NOMO-1 treated with DMSO at 0.1 percent for 48 hours (cell line): ENCODE results near the gene RCBTB2.
A peak's percentile ranks its signal among the peaks of the same experiment; 100 is the strongest.

Experiments
- DNase-seq: peaks from one replicate; lab custom pipeline; 2025; ENCODE audit not compliant: unreplicated experiment; lab: John Stamatoyannopoulos, UW

RCBTB2 gene

DNA sequence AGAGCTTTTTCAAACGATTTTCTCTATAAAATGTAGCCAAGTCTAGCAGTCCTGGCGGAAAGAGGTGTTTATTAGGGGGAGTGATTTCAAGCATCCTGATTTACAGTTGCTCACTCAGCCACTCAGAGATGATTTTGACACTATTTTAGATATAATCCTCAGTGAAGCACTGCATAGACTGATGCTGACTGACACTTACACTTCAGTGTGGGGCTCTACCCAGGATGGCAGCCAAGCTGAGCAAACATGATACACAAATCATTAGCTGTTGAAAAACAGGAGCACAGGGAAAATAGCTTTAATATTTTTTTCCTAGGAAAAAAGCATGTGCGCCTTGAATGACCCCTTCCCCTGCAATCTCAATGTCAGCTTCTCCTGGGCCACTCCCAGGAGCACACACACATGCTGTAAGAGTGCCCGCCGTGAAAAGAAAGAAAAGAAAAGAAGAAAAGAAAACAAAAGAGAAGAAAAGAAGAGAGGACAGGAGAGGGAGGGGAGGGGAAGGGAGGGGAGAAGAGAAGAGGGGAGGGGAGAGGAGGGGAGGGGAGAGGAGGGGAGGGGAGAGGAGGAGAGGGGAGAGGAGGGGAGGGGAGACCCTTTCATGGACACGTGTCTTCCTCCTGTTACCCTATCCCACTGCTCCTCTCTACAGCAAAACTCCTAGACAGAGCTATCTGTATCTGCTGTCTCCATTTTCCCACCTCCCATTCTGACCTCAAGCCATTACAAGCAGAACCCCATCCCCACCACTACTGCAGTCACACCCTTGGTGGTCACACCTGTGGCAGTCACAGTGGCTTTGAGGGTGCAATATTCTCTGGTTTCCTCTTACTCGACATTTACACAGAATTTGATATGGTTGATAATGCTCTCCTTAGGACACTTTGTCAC lies 36.4 kb downstream of the RCBTB2 start:
- DNase-seq = no peak

DNA sequence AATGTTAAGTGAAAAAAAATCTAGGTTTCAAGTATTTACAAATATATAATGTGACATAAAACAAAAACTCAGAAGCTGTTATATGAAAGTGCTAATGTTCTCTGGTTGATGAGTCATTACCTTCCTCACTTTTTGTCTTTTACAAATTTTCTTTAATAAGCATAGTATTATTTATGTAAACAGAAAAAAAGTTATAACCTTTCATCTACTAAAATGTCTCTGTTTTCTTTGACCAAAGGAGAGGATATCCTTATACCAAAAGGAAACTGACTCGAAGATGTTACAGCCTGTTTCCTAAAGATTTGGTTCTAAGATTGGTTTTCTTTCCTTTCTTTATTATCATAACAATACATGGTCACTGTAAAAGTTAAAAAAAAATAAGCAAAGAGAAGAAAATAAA lies 38.0 kb downstream of the RCBTB2 start:
- DNase-seq = no peak

DNA sequence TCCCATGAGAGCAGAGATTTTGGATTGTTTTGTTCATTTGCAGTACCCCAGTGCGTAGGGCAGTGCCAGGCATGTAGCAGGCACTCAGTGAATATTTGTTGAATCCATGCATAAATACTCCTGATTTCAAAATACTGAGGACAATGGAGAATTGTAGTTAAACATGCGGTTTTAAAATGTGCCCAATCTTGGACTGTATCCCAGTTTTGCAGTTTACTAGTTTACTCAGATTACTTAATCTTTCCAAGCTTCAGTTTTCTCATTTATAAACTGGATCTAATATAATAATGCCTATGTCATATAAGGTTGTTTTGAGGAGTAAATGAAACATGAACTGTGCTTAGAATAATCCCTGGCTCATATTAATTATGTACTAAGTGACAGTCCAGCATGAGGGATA lies 39.0 kb downstream of the RCBTB2 start:
- no peak for DNase-seq

DNA sequence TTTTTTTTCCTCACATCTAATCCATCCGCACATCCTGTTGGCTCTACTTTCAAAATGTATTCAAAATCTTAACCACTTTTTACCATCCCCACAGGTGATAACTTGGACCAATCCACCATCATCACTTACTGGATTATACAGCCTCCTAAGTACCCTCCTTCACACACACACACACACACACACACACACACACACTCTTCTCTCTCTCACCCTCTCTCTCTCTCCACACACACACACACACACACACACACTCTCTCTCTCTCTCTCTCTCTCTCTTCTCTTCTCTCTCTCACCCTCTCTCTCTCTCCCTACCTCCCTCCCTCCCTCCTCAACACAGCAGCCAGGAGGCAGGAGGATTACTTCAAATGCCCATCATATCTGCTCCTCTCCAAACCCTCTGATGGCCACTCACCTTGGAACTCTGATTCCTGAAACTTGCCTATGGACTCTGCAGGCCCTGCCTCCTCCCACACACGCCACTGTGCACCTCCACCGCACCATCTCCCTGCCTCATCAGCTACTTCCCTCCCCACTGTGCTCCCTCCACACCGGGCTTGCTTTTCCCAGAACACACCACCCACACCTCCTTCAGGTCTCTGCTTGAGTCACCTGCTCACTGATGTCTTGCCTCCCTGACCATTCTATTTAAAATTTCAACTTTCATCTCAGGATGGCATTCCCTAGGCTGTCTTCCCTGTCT lies 39.7 kb downstream of the RCBTB2 start:
- DNase-seq = no peak

DNA sequence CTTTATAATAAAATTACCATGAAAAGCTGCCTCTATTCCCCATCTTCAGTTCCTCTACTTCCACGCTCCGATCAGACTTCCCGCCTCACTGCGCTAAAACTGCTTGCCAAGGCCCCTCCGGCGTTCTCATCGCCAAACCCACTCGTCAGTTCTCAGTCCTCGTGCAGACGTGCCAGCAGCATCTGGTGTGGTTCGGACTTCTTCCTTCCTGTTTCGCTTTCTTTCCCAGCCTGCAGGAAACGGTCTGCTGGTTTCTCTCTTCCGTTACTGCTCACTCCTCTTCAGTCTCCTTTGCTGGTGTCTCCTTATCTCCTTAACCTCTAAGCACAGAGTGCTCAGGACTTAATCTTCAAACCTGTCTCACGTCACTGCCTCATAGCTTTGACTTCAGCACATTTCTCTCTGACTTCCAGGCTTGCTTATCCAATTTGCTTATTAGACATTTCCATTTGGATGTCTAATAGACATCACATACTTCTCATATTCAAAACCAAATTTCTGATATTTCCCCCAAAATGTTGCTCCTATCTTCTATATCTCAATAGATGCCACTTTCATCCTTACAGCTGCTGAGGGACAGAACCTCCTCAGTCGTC lies 40.3 kb downstream of the RCBTB2 start:
- DNase-seq = peak; percentile 96

DNA sequence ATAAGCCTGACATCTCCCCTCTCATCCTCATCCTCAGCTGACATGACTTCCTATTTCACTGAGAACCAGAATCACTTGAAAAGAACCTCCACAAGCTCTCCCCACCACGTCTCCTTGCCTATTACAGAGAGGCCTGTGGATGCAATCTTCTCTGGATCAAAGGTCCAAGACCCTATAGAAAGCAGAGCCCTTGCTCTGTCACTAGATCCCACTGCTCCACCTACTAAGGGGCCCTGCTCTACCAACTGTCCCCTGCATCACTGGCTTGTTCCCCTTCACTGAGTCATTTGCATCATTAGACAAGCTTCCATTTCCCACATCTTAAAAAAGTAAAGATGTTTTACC lies 40.8 kb downstream of the RCBTB2 start:
- peak; percentile 85 for DNase-seq

DNA sequence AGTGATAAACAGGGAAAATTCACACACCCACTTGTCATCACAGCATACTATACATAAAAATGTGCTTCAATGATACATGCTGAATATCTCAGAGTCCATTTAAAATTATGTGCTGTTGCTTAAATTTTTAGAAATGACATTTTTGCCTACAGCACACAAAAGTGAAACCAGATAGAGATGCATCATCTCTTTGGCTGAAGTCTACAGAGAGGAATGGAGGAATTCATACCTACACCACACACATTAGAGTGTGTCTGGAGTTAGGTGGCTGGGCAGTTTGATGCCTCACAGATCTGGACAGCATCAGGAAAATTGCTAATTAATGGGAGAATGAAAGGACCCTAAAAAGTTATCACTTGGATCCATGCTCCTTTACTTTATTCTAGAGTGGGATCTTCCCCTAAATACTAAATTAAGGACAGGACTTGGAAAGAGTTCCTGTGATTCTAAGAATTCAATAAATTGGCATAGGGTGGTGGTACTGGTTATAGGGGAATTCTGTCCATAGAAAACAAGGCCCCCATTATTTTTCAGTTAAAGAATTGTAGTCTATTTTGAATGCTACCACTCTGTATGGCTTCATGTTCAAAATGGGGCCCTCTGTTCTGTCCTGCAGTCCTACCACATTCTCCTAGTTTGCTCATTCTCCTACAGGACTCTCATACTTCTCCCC lies 41.3 kb downstream of the RCBTB2 start:
- DNase-seq = no peak

DNA sequence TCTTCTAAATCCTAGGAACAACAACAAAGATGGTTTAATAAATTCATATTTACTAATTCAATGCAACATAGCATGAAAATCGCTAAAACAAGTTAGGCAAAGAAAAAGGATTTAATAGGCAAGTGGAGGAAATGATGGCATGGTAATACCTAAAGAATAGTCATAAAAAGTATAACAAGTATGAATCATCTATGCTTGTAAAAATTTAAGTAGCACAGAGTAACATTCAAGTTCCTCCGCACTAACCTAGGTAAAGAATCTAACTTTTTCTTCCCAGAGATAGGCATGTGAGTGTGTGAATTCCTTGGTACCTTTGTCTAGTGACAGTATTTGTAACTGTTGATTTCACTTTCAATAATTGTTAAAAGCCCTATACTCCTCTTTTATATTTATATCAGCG lies 42.6 kb downstream of the RCBTB2 start:
- DNase-seq = no peak

DNA sequence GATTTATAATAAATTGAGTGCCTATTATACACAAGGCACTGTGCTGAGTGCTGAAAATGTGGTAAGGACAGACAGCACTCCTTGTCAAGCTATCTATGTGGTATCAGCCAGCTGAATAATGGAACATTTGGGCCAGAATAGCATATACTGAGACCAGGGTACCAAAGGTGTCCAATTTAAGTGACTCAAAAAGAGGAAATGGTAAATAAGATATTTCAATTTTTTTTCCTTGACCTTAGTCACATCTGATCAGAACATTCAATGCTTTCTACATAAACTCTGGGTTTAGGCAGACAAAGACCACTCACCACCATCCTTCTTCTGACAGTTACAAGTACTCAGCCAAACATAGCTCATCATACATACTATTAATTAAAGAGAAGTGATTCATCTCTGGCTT lies 43.2 kb downstream of the RCBTB2 start:
- DNase-seq = no peak

DNA sequence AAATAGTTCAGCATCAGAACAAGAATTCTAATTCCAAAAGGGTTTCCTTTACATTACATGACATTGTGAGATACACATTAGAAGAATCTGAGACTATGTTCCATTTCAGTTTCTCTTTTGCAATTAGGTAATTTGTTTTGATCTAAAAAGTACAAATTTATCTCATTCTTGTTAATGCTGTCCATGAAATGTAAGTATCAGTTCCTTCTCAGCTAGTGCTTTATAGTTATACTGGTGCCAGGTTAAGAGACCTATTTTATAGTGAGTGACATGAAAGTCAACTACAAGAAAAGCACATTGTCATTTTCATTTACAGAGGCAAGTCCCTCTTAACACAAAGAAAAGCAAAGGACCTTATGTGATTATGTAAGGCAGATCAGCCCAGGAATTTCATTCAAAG lies 43.9 kb downstream of the RCBTB2 start:
- no peak for DNase-seq

DNA sequence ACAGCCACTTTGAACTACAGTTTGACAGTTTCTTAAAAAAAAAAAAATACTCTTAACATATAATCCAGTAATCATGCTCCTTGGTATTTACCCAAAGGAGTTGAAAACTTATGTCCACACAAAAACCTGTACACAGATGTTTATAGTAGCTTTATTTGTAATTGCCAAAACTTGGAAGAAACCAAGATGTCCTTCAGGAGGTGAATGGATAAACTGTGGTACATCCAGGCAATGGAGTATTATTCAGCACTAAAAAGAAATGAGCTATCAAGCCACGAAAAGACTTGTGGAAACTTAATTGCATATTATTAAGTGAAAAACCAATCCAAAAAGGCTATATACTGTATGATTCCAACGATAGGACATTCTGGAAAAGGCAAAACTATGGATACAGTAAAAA lies 44.9 kb downstream of the RCBTB2 start:
- DNase-seq = no peak

DNA sequence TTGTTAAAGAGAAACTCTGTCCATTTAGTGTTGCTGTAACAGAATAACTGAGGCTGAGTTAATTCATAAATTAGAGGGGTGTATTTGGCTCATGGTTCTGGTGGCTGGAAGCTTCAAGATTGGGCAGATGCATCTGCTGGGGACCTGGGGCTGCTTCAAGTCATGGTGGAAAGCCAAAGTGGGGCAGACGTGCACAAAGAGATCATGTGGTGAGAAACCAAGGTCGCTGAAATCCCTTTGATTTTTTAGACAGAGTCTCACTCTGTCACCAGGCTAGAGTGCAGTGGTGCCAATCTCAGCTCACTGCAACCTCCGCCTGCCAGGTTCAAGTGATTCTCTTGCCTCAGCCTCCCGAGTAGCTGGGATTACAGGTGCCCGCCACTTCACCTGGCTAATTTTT lies 46.0 kb downstream of the RCBTB2 start:
- DNase-seq = no peak

DNA sequence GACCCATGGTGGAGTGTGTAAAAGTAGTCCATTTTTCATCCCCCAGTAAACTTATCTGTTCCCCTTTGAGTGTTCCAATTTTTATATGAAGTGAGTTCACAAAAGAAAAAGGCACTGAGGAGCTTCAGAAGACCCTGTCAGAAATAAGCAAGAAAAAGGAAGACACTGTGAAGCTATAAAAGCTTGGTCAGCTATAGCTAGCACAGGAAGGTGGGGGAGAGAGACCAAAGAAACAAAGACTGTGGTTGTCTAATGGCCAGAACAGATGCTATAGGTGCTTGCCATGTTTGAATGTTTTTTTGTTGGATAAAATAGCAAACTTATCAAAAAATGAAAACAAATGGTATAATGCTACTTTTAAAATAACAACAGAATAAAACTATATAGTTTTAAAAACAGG lies 46.5 kb downstream of the RCBTB2 start:
- no peak for DNase-seq

DNA sequence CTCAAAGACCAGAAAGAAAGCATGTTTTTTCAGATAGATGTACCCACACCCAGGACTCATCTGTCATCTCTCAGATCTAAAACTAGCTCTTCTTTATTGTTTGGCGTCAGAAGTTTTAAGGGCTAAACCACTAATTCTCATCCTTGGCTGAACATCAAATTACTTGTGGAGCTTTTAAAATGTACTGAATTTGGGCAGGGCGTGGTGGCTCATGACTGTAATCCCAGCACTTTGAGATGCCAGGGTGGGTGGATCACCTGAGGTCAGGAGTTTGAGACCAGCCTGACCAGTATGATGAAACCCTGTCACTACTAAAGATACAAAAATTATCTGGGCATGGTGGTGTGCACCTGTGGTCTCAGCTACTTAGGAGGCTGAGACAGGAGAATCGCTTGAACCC lies 47.4 kb downstream of the RCBTB2 start:
- DNase-seq = no peak

DNA sequence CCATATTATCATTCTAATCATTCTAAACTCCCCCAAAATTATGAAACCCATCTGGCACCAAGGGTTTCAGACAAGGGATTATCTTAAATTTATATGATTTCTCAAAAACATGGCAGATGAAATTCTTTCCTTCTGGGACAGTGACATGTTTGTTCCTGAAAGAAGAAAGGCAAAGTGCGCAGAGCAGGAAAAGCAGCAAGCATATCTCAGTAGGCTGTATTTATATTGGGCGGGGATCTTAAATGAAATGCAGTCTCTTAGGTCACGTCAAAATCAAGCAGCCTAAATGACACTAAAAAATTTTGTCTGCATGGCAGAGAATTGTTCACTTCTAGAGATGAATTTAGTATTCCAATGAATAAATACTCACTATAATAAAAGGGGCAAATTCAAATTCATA lies 49.3 kb downstream of the RCBTB2 start:
- no peak for DNase-seq

DNA sequence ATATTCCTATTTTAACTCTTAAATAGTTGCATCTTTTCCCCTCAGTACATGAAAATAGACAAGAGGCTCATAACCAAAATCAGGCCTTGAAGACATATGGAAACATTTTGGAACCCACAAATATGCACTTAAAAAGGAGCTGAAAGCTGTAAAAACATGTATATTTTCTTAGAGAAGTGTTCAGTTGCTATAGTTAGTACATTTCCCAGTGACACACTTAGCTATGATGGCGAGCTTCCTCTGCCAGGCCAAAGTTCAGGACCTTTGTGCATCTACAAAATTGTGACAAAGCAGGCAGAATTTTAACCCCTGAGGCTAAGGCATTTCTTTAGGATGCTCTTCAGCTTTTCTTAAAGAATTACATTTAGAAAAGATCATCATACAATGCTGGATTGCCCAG lies 54.5 kb downstream of the RCBTB2 start:
- no peak for DNase-seq

DNA sequence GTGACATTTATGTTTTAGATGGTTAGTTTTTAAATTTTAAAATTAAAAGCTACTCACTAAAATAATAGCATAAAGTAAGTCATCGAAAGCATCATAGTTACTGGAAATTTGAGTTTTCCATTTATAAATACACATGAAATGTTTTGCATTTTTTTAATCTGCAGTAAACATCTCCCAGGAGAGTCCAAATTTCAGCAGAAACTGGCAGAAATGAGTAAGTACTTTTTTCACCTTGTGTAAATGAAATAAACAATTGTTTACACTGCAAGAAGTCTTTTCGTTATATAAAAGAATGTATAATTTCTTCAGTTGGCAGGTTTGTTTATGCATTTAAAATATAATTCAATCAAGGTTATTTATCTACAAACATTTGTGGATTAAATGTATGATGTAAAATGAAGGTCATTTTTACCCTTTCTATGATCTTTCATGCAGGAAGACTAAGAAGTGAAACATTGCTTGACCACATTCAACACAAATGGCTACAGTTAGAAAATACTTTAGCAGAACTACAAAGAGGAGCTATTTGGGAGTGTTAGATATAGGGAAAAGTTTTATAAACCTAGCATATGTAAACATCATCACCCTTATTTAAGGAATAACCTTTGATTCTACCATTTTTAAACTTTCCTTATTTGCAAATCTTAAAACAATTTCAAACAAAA lies 55.6 kb downstream of the RCBTB2 start:
- peak; percentile 22 for DNase-seq

DNA sequence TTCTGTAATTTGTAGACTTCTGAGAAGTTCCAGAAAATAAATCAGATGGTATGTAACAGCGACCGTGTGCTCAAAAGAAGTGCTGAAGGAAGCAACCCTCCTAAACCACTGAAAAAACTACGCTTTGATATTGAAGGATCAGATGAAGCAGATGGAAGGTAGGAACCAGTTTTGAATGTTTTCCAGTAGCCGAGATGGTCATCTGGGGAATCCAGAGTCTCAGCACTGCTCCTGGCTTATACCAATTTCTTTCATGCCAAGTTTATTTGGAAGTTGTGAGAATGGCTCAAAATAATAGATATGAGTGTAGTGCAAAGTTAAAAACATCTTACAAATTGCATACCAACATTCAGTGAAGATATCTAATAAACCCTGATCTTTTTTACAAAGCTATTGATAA lies 56.2 kb downstream of the RCBTB2 start:
- no peak for DNase-seq

DNA sequence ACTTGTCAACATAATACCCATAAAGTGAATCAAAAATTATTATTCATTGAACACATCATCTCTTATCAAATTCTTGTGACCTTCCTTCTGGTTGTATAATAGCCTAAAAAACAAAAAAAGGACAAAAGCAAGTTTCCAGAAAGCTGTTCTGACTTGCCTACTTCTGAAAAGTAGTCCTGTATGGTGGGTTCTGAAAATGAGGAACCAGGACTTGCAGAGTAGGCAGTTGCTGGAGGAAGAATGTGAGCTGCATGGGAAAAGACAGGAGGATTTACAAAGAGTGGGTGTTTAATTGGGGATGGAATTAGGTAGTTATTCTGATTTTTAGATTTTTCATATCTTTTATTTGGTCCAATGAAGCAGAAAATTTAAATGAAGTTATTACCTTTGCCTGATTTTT lies 56.7 kb downstream of the RCBTB2 start:
- peak; percentile 44 for DNase-seq

DNA sequence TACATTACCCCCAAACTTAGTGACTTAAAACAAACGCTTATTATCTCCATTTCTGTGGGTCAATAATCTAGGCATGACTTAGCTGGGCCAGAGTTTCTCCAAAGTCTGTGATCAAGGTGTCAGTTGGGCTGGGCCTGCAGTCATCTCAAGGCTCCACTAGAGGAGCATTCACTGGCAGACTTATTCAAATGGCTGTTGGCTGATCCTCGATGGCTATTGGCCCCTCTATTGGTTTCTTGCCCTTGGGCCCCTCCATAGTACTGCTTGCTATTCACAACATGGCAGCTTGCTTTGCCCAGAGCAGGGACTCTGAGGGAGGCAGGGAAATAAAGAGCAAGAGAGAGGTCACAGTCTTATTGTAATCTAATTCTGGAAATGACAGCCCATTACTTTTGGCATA lies 57.6 kb downstream of the RCBTB2 start:
- DNase-seq = no peak

DNA sequence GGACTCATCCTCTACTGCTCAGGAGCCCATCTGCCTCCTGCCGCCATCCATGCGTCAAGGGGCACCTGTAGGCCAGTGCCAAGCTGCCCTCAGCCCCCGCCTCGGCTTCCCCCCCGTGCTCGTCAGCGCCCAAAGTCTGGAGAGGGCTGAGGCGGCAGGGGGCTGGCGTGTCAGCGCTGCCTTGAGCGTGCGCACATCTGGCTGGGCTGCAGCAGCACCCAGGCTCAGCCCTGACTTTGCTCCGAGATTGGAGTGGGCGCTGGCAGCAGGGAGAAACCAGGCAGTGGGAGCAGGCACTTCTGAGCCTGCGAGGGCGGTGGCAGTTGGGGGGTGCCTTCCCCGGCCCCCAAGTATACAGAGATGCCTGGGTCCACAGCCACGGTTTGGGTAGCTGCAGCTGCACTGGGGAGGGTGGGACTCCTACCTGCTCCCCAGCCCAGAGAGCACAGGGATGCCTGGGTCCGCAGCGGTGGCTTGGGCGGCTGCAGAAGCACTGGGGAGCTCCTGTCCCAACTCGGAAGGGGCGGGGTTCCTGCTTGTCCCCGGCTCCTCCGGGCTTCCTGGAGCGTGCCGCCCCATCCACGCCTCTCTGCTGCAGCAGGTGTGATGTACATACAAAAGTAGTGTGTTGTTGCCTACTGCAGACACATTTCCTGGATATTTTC lies 75.2 kb downstream of the RCBTB2 start:
- no peak for DNase-seq
